OCI-LY1 (cell line): Measurements from ENCODE around the gene ARHGEF6.

ENCODE experiments used
- H2AFZ ChIP-seq: fragments of 200-600 bp; sonication (generic), shearing (Covaris generic); 2 replicates; pipeline ENCODE4 v1.6.0; 2014; ENCODE audit warnings: antibody characterized with exemption, mild to moderate bottlenecking, low read length
- H3F3A ChIP-seq: fragments of 200-600 bp; sonication (generic), shearing (Covaris generic); 2 replicates; pipeline ENCODE4 v1.6.0; 2014; ENCODE audit warnings: mild to moderate bottlenecking, antibody characterized with exemption, low read length, moderate library complexity; ENCODE audit not compliant: insufficient read depth
- H3K27ac ChIP-seq: fragments of 200-600 bp; sonication (generic); 2 replicates; pipeline ENCODE4 v1.5.1; 2014; ENCODE audit warnings: low read length, mixed run types, mild to moderate bottlenecking, low read depth; ENCODE audit not compliant: poor library complexity, severe bottlenecking
- H3K27me3 ChIP-seq: fragments of 200-600 bp; sonication (generic); 2 replicates; pipeline ENCODE4 v1.6.0; 2014; ENCODE audit warnings: antibody characterized with exemption, mild to moderate bottlenecking, low read length, moderate library complexity; ENCODE audit not compliant: insufficient read depth
- H3K36me3 ChIP-seq: fragments of 200-600 bp; sonication (generic); 2 replicates; pipeline ENCODE4 v1.6.1; 2014; ENCODE audit warnings: mild to moderate bottlenecking, antibody characterized with exemption, low read length, moderate library complexity, mixed read lengths; ENCODE audit not compliant: insufficient read depth
- H3K4me1 ChIP-seq: fragments of 200-600 bp; sonication (generic); 2 replicates; pipeline ENCODE4 v1.5.1; 2014; ENCODE audit warnings: mild to moderate bottlenecking, low read length, moderate library complexity; ENCODE audit not compliant: insufficient read depth, severe bottlenecking
- H3K4me2 ChIP-seq: fragments of 200-600 bp; sonication (generic), shearing (Covaris generic); 2 replicates; pipeline ENCODE4 v1.6.1; 2014; ENCODE audit warnings: low read length
- H3K4me3 ChIP-seq: fragments of 200-600 bp; sonication (generic); 2 replicates; pipeline ENCODE4 v1.5.1; 2014; ENCODE audit warnings: low read length, low read depth, mild to moderate bottlenecking, mixed read lengths; ENCODE audit not compliant: poor library complexity, severe bottlenecking
- H3K79me2 ChIP-seq: fragments of 200-600 bp; shearing (Covaris generic); 2 replicates; pipeline ENCODE4 v1.6.1; 2016; ENCODE audit warnings: mixed run types, low read length, mixed read lengths; ENCODE audit not compliant: insufficient read depth
- H3K9ac ChIP-seq: fragments of 200-600 bp; sonication (generic), shearing (Covaris generic); 2 replicates; pipeline ENCODE4 v1.6.1; 2014; ENCODE audit warnings: mild to moderate bottlenecking, low read length, mixed read lengths
- H3K9me2 ChIP-seq: fragments of 200-600 bp; sonication (generic), shearing (Covaris generic); 2 replicates; pipeline ENCODE4 v1.6.1; 2014; ENCODE audit warnings: low read depth, mild to moderate bottlenecking, low read length, mixed read lengths
- H3K9me3 ChIP-seq: fragments of 200-600 bp; shearing (Covaris generic); 2 replicates; pipeline ENCODE4 v1.6.1; 2014; ENCODE audit warnings: low read length, mixed read lengths
- H4K20me1 ChIP-seq: fragments of 200-600 bp; sonication (generic), shearing (Covaris generic); 2 replicates; pipeline ENCODE4 v1.6.0; 2016; ENCODE audit warnings: mild to moderate bottlenecking, low read length; ENCODE audit not compliant: insufficient read depth
- CTCF ChIP-seq: fragments of 200-600 bp; sonication (generic), shearing (Covaris generic); IDR thresholded peaks from 2 replicates; pipeline ENCODE4 v1.5.1; 2017; ENCODE audit warnings: mild to moderate bottlenecking, antibody characterized with exemption, low read length, moderate library complexity, mixed read lengths
- EZH2 ChIP-seq: fragments of 200-600 bp; sonication (generic), shearing (Covaris generic); IDR thresholded peaks from 2 replicates; pipeline ENCODE4 v1.8.0; 2017; ENCODE audit warnings: borderline replicate concordance, mixed run types, mild to moderate bottlenecking, antibody characterized with exemption, low read length, moderate library complexity, mixed read lengths

Gene ARHGEF6

GRCh38 chrX:136816975-136817374 lies 36.2 kb upstream of the ARHGEF6 start:
- no peak overlapping the region for H3K9ac ChIP-seq
- H3K9me2 ChIP-seq: no peaks in the 10 kb centered on the region
- no peaks in the 10 kb centered on the region for H3F3A ChIP-seq
- no peak overlapping the region for H3K27ac ChIP-seq
- no peaks in the 10 kb centered on the region for H4K20me1 ChIP-seq
- no peak overlapping the region for H3K4me2 ChIP-seq
- no peaks in the 10 kb centered on the region for H3K27me3 ChIP-seq
- no peaks in the 10 kb centered on the region for H3K4me1 ChIP-seq
- H2AFZ ChIP-seq: no peak overlapping the region
- no peak overlapping the region for H3K4me3 ChIP-seq
- no peaks in the 10 kb centered on the region for H3K36me3 ChIP-seq
- H3K79me2 ChIP-seq: no peaks in the 10 kb centered on the region
- H3K9me3 ChIP-seq: no peaks in the 10 kb centered on the region
- TF ChIP-seq CTCF (no peak), EZH2 (no peak)

- Histone ChIP-seq H3K9me2 (no peaks in the 10 kb centered on the region), H3K4me1 (no peaks in the 10 kb centered on the region), H3K9ac (no peak overlapping the region), H3K27ac (no peak overlapping the region), H3K36me3 (no peaks in the 10 kb centered on the region), H3K4me3 (no peak overlapping the region), H3K4me2 (no peak overlapping the region), H2AFZ (no peak overlapping the region), H3K27me3 (no peaks in the 10 kb centered on the region), H3F3A (no peaks in the 10 kb centered on the region), H4K20me1 (no peaks in the 10 kb centered on the region), H3K79me2 (no peaks in the 10 kb centered on the region), H3K9me3 (no peaks in the 10 kb centered on the region)
- no peak for TF ChIP-seq CTCF
- TF ChIP-seq EZH2: no peak
Observed at GRCh38 chrX:136814847-136815750, 34.4 kb upstream of the ARHGEF6 start.

DNA sequence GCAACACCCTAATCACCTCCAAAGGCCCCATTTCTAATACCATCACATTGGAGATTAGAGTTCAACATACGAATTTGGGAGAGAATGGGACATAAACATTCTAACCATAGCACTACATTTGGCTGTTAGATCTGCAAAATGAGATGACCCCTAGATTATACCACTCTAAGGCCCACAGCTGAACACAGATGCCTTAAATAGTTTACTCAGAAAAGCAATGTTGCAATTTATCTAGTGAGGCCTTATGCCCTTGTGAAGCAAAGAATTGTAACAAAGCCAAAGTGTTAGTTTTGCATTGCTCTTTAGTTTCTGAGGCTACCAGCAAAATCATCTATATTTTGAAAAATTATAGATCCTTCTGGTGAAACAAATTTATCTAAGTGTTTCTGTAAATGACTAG lies 31.6 kb upstream of the ARHGEF6 start:
- Histone ChIP-seq H3K4me3 (no peak overlapping the region), H3K9me3 (no peaks in the 10 kb centered on the region), H3K27ac (no peak overlapping the region), H3K27me3 (no peaks in the 10 kb centered on the region), H3F3A (no peaks in the 10 kb centered on the region), H3K9ac (no peak overlapping the region), H3K36me3 (no peaks in the 10 kb centered on the region), H3K4me1 (no peaks in the 10 kb centered on the region), H2AFZ (no peak overlapping the region), H3K4me2 (no peak overlapping the region), H3K9me2 (no peaks in the 10 kb centered on the region), H3K79me2 (no peaks in the 10 kb centered on the region), H4K20me1 (no peaks in the 10 kb centered on the region)
- TF ChIP-seq EZH2 (no peak), CTCF (no peak)
